IMR-90 (cell line): ENCODE data around the gene TMEM62. TPM values are rescaled to one million over a fixed set of nuclear protein-coding genes. Genes with fewer than 3 reads are reported as not detected.
A peak's percentile ranks its signal among the peaks of the same experiment; 100 is the strongest.

Experiments used
- ATAC-seq: fragments of 200-7000 bp; cut with Tn5 transposase; 2 replicates; pipeline ENCODE4 v1.9.1; 2020; ENCODE audit warnings: low read depth, mild to moderate bottlenecking, moderate library complexity
- BruUV-seq: library from RNA; stranded (reverse); fragments of 400-500 nt; replicated peaks from 2 replicates; lab custom pipeline; 2021; lab: Mats Ljungman, UMichigan
- CTCF ChIA-PET: fragments of 300-600 bp; formaldehyde crosslinking; extraction: SDS; loops from one replicate; lab custom pipeline; 2021; ENCODE audit warnings: antibody characterized with exemption; lab: Yijun Ruan, JAX
- POLR2A ChIA-PET: fragments of 300-600 bp; sonication (Branson Sonifier 250); formaldehyde crosslinking; loops from one replicate; lab custom pipeline; 2022; ENCODE audit warnings: antibody characterized with exemption; ENCODE audit not compliant: unreplicated experiment; lab: Charles Lee
- DNase-seq: peaks from one replicate; pipeline ENCODE4 v3.0.0; 2013
- H2AFZ ChIP-seq: replicated peaks from 2 replicates; pipeline ENCODE3; 2013; ENCODE audit warnings: low read length, mild to moderate bottlenecking; ENCODE audit not compliant: poor library complexity
- H2AK5ac ChIP-seq: 2 replicates; pipeline ENCODE4 v1.6.1; 2013; ENCODE audit warnings: low read depth, low read length, inconsistent platforms
- H2AK9ac ChIP-seq: replicated peaks from 2 replicates; pipeline ENCODE3; 2013; ENCODE audit warnings: mild to moderate bottlenecking, low read depth, low read length, moderate library complexity; ENCODE audit not compliant: poor library complexity
- H2BK120ac ChIP-seq: 2 replicates; pipeline ENCODE4 v1.6.1; 2013; ENCODE audit warnings: low read depth, low read length, inconsistent platforms
- H2BK15ac ChIP-seq: 3 replicates; pipeline ENCODE4 v1.6.1; 2013; ENCODE audit warnings: low read depth, low read length, inconsistent platforms
- H2BK20ac ChIP-seq: 2 replicates; pipeline ENCODE4 v1.6.1; 2013; ENCODE audit warnings: low read depth, mild to moderate bottlenecking, inconsistent platforms, low read length, moderate library complexity
- H2BK5ac ChIP-seq: 2 replicates; pipeline ENCODE4 v1.6.1; 2013; ENCODE audit warnings: mild to moderate bottlenecking, low read depth, low read length, inconsistent platforms; ENCODE audit not compliant: poor library complexity, severe bottlenecking
- H3K14ac ChIP-seq: replicated peaks from 2 replicates; pipeline ENCODE4 v1.6.1; 2013; ENCODE audit warnings: low read depth, low read length, inconsistent platforms
- H3K18ac ChIP-seq: 2 replicates; pipeline ENCODE4 v1.6.1; 2013; ENCODE audit warnings: low read depth, low read length, control low read depth
- H3K23ac ChIP-seq: 2 replicates; pipeline ENCODE4 v1.6.1; 2013; ENCODE audit warnings: low read depth, low read length, inconsistent platforms
- H3K27ac ChIP-seq: 2 replicates; pipeline ENCODE4 v1.5.1; 2013; ENCODE audit warnings: mild to moderate bottlenecking, control low read depth, low read length; ENCODE audit not compliant: insufficient read depth
- H3K27me3 ChIP-seq: 2 replicates; pipeline ENCODE4 v1.6.1; 2013; ENCODE audit warnings: low read length; ENCODE audit not compliant: control insufficient read depth, insufficient read depth
- H3K36me3 ChIP-seq: 2 replicates; pipeline ENCODE4 v1.6.1; 2013; ENCODE audit warnings: low read length, mixed read lengths; ENCODE audit not compliant: control insufficient read depth, insufficient read depth
- H3K4ac ChIP-seq: 2 replicates; pipeline ENCODE4 v1.6.1; 2013; ENCODE audit warnings: low read depth, low read length, inconsistent platforms
- H3K4me1 ChIP-seq: 2 replicates; pipeline ENCODE4 v1.6.1; 2013; ENCODE audit warnings: low read length, mixed read lengths; ENCODE audit not compliant: control insufficient read depth, insufficient read depth
- H3K4me2 ChIP-seq: 2 replicates; pipeline ENCODE4 v1.6.1; 2013; ENCODE audit warnings: low read depth, mild to moderate bottlenecking, control low read depth, low read length, moderate library complexity
- H3K4me3 ChIP-seq: 2 replicates; pipeline ENCODE4 v1.5.1; 2013; ENCODE audit warnings: low read depth, mild to moderate bottlenecking, control low read depth, low read length, moderate library complexity; ENCODE audit not compliant: insufficient read depth
- H3K56ac ChIP-seq: 2 replicates; pipeline ENCODE4 v1.6.1; 2013; ENCODE audit warnings: low read length, inconsistent platforms; ENCODE audit not compliant: insufficient read depth; ENCODE audit errors: extremely low read depth
- H3K79me1 ChIP-seq, 2 experiments: 2 replicates each; pipeline ENCODE4 v1.6.1; 2013; ENCODE audit warnings: low read length in 2 of 2, inconsistent platforms in 1 of 2, low read depth in 1 of 2
- H3K9ac ChIP-seq: 2 replicates; pipeline ENCODE4 v1.6.1; 2013; ENCODE audit warnings: low read depth, low read length, control low read depth
- H3K9me1 ChIP-seq: 2 replicates; pipeline ENCODE4 v1.6.1; 2013; ENCODE audit warnings: low read length, inconsistent platforms; ENCODE audit not compliant: insufficient read depth
- H3K9me3 ChIP-seq: 2 replicates; pipeline ENCODE4 v1.6.1; 2013; ENCODE audit warnings: low read length; ENCODE audit not compliant: control insufficient read depth, insufficient read depth
- H4K20me1 ChIP-seq: 2 replicates; pipeline ENCODE4 v1.6.1; 2013; ENCODE audit warnings: low read length, inconsistent platforms; ENCODE audit not compliant: insufficient read depth
- H4K5ac ChIP-seq: 2 replicates; pipeline ENCODE4 v1.6.1; 2013; ENCODE audit warnings: mild to moderate bottlenecking, low read depth, low read length, control low read depth
- H4K8ac ChIP-seq, 2 experiments: 2 replicates each; pipeline ENCODE4 v1.6.1; 2013; ENCODE audit warnings: low read depth in 2 of 2, low read length in 2 of 2, control low read depth in 1 of 2, inconsistent platforms in 1 of 2
- H4K91ac ChIP-seq: 2 replicates; pipeline ENCODE4 v1.6.1; 2013; ENCODE audit warnings: low read depth, low read length, inconsistent platforms; ENCODE audit not compliant: insufficient read depth
- CHD1 ChIP-seq: IDR thresholded peaks from 2 replicates; pipeline ENCODE4 v1.6.1; 2012; ENCODE audit warnings: low read depth, low read length, improper control_type of control experiment
- FOS ChIP-seq: fragments of 150-350 bp; IDR thresholded peaks from 2 replicates; pipeline ENCODE4 v1.6.1; 2016; ENCODE audit warnings: low read depth, low read length
- MAZ ChIP-seq: IDR thresholded peaks from 2 replicates; pipeline ENCODE4 v1.6.1; 2012; ENCODE audit warnings: low read depth, mild to moderate bottlenecking, low read length, improper control_type of control experiment, moderate library complexity, borderline replicate concordance
- NFE2L2 ChIP-seq: fragments of 150-350 bp; IDR thresholded peaks from 2 replicates; pipeline ENCODE4 v1.6.1; 2016; ENCODE audit warnings: low read depth, mild to moderate bottlenecking, low read length
- RAD21 ChIP-seq: IDR thresholded peaks from 2 replicates; pipeline ENCODE4 v1.6.1; 2012; ENCODE audit warnings: low read length, improper control_type of control experiment
- RCOR1 ChIP-seq: IDR thresholded peaks from 2 replicates; pipeline ENCODE4 v1.6.1; 2012; ENCODE audit warnings: mild to moderate bottlenecking, low read length, improper control_type of control experiment; ENCODE audit not compliant: insufficient replicate concordance
- RFX5 ChIP-seq: IDR thresholded peaks from 2 replicates; pipeline ENCODE4 v1.8.0; 2012; ENCODE audit warnings: low read depth, mild to moderate bottlenecking, low read length, moderate library complexity
- SMC3 ChIP-seq: fragments of 150-350 bp; IDR thresholded peaks from 2 replicates; pipeline ENCODE4 v1.6.1; 2016; ENCODE audit warnings: low read depth, mild to moderate bottlenecking, antibody characterized with exemption, low read length, moderate library complexity
- WGBS, 2 experiments: methylation state at CpG; one replicate each; pipeline versions ENCODE4 v1.1.5 to v1.1.7; 2013; ENCODE audit warnings: missing lambda C conversion rate in 2 of 2; ENCODE audit not compliant: insufficient read length in 1 of 2; ENCODE audit errors: extremely low coverage in 2 of 2; 5-methylcytosine and 5-hydroxymethylcytosine counted together
- dilution Hi-C: fragments of 300-500 bp; cut with HindIII; formaldehyde crosslinking; loops from one replicate; pipeline ENCODE4 v1.14.3; 2018; ENCODE audit warnings: low sequenced_read_pairs; ENCODE audit not compliant: unreplicated experiment
- in situ Hi-C: fragments of 300-500 bp; cut with MboI; formaldehyde crosslinking; loops from 3 replicates; pipeline ENCODE4 v1.14.3; 2019; ENCODE audit warnings: low sequenced_read_pairs, inconsistent platforms, mixed read lengths
- intact Hi-C: fragments of 100-400 bp; cut with micrococcal nuclease; formaldehyde crosslinking; loops from 2 replicates; pipeline ENCODE4 v1.10.0; 2022
- polyA plus RNA-seq, 3 experiments: library from polyadenylated mRNA; depleted of rRNA; stranded (reverse); fragments of >200 nt; gene quantifications; 2 replicates each; pipeline ENCODE4 v1.2.3, GENCODE V29; 2012; ENCODE audit warnings: low replicate concordance in 1 of 3
- total RNA-seq: library from RNA; depleted of rRNA; stranded (reverse); fragments of >200 nt; gene quantifications from 2 replicates; pipeline ENCODE4 v1.2.3, GENCODE V29; 2012
- TF ChIP-seq, protein P1 (sequence below): fragments of 150-350 bp; IDR thresholded peaks from 2 replicates; pipeline ENCODE4 v1.6.1; 2017; ENCODE audit warnings: mild to moderate bottlenecking, antibody characterized with exemption, low read length, low read depth
- TF ChIP-seq, protein P2 (sequence below): fragments of 150-350 bp; IDR thresholded peaks from 2 replicates; pipeline ENCODE4 v1.6.1; 2016; ENCODE audit warnings: low read depth, mild to moderate bottlenecking, low read length, moderate library complexity, borderline replicate concordance
- TF ChIP-seq, protein P3 (sequence below): conservative IDR thresholded peaks from 2 replicates; pipeline ENCODE4 v1.5.1; 2012; ENCODE audit warnings: mild to moderate bottlenecking, low read depth, low read length, improper control_type of control experiment

Gene TMEM62
- total and polyA plus RNA-seq, 2 of the 4 experiments (the other 2 are of a cell fraction): 3.7 to 5.6 TPM

DNA sequence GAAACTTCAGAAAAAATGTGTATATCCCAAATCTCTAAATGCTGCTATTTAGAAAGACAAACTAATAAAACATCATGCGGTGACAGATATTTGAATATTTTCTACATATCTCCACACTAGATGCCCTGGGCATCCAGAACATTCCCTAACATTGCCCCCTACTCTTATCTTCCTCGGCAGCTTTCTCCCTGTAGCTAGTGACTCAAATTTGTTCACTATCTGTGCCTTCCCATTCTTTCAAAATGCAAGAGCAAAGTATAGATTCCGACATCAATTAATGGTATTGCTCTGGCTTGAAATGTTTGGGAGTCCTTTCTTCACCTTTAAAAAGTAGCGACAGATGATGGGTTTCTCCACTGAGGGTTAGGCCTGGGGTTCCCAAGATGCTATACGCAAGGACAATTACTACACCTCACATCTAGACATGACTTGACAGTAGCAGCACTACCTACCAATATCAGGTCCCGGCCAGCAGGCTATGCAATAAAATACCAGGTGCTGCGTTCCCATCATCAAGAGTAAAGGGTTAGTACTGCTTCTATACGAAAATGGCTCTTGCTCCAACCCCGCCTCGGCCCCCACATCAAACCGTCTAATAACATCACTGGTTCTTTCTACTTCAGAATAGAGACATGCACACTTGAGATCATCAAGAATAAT is 28.2 kb upstream of the TMEM62 start:
- Histone ChIP-seq H3K18ac (0 out of 2 replicates have a peak overlapping the region, but pooled peaks have one; percentile 65), H4K8ac (peak overlapping the region; percentile 84 to 90), H3K9ac (peak overlapping the region; percentile 80), H3K9me3 (no peaks in the 10 kb centered on the region), H3K56ac (peak overlapping the region; percentile 84), H3K4me1 (0 out of 2 replicates have a peak, but pooled peaks cover 2% of the 10 kb centered on the region), H3K4ac (peak overlapping the region; percentile 88), H2AK5ac (peak overlapping the region; percentile 74; the same call in 1 of the 2 replicates), H4K5ac (peak overlapping the region; percentile 35), H2BK20ac (no peak overlapping the region), H3K14ac (peak overlapping the region; percentile 90), H3K4me3 (peak overlapping the region; percentile 85), H3K27ac (peak overlapping the region; percentile 78), H4K20me1 (no peaks in the 10 kb centered on the region), H3K27me3 (no peaks in the 10 kb centered on the region), H2AK9ac (peak overlapping the region; percentile 93), H2BK5ac (peak overlapping the region; percentile 77), H4K91ac (peak overlapping the region; percentile 81), H3K36me3 (peaks cover 8% of the 10 kb centered on the region), H2BK15ac (0 out of 3 replicates have a peak overlapping the region, but pooled peaks have one; percentile 37), H3K4me2 (peak overlapping the region; percentile 76), H2AFZ (peak overlapping the region; percentile 98), H2BK120ac (peak overlapping the region; percentile 59; the same call in 1 of the 2 replicates), H3K23ac (peak overlapping the region; percentile 96), H3K9me1 (no peaks in the 10 kb centered on the region; the same call in 1 of the 2 replicates), H3K79me1 (peaks cover 19 to 46% of the 10 kb centered on the region in 2 experiments)
- TSS peak; percentile 72 for BruUV-seq
- ChIA-PET POLR2A (interaction anchor here (0.7 kb wide), 1 partner anchor 38 kb away, joined by 3 read pairs; no protein-coding TSS in a partner anchor), CTCF (no interaction called here)
- in situ Hi-C loops: no loop called here
- intact Hi-C loops: no loop called here
- peak; percentile 5 for DNase-seq
- dilution Hi-C loops: no loop called here
- ATAC-seq: peak; percentile 36
- WGBS, 2 experiments: 50% methylated on average over 1 of the region's 11 CpGs; no CpG with 5 or more reads in 1 of the 2 experiments
- TF ChIP-seq MAZ: no peak
- no peak for TF ChIP-seq RCOR1
- TF ChIP-seq RFX5: no peak
- TF ChIP-seq, protein P1, sequence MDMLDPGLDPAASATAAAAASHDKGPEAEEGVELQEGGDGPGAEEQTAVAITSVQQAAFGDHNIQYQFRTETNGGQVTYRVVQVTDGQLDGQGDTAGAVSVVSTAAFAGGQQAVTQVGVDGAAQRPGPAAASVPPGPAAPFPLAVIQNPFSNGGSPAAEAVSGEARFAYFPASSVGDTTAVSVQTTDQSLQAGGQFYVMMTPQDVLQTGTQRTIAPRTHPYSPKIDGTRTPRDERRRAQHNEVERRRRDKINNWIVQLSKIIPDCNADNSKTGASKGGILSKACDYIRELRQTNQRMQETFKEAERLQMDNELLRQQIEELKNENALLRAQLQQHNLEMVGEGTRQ: no peak
- TF ChIP-seq, protein P2, sequence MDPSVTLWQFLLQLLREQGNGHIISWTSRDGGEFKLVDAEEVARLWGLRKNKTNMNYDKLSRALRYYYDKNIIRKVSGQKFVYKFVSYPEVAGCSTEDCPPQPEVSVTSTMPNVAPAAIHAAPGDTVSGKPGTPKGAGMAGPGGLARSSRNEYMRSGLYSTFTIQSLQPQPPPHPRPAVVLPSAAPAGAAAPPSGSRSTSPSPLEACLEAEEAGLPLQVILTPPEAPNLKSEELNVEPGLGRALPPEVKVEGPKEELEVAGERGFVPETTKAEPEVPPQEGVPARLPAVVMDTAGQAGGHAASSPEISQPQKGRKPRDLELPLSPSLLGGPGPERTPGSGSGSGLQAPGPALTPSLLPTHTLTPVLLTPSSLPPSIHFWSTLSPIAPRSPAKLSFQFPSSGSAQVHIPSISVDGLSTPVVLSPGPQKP: no peak
- TF ChIP-seq SMC3: no peak
- TF ChIP-seq CHD1: no peak
- TF ChIP-seq, protein P3, sequence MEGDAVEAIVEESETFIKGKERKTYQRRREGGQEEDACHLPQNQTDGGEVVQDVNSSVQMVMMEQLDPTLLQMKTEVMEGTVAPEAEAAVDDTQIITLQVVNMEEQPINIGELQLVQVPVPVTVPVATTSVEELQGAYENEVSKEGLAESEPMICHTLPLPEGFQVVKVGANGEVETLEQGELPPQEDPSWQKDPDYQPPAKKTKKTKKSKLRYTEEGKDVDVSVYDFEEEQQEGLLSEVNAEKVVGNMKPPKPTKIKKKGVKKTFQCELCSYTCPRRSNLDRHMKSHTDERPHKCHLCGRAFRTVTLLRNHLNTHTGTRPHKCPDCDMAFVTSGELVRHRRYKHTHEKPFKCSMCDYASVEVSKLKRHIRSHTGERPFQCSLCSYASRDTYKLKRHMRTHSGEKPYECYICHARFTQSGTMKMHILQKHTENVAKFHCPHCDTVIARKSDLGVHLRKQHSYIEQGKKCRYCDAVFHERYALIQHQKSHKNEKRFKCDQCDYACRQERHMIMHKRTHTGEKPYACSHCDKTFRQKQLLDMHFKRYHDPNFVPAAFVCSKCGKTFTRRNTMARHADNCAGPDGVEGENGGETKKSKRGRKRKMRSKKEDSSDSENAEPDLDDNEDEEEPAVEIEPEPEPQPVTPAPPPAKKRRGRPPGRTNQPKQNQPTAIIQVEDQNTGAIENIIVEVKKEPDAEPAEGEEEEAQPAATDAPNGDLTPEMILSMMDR: no peak
- no peak for TF ChIP-seq FOS
- no peak for TF ChIP-seq NFE2L2
- TF ChIP-seq RAD21: no peak
